Stomach (tissue), 4 donors: ENCODE data around the gene DIP2A.

Source experiments
- POLR2A ChIP-seq, 4 donors: fragments of 450-650 bp; IDR thresholded peaks; one replicate each; pipeline ENCODE4 v1.6.1; 2016; ENCODE audit warnings: antibody characterized with exemption in 4 of 4, control low read depth in 2 of 4, mild to moderate bottlenecking in 1 of 4, moderate library complexity in 1 of 4
- POLR2AphosphoS5 ChIP-seq, 3 donors: sonication (generic); formaldehyde crosslinking; IDR thresholded peaks; one replicate each; pipeline ENCODE4 v1.6.1; 2016; ENCODE audit warnings: antibody characterized with exemption in 3 of 3
- TF ChIP-seq, protein P1 (sequence below), 7 experiments: fragments of 450-650 bp in 4 of 7; fragments of 200-600 bp in 3 of 7; sonication (generic) in 3 of 7; IDR thresholded peaks; one replicate each; pipeline ENCODE4 v1.5.1; 2016 to 2019; ENCODE audit warnings: antibody characterized with exemption in 7 of 7, control low read depth in 2 of 7, mild to moderate bottlenecking in 1 of 7

DNA sequence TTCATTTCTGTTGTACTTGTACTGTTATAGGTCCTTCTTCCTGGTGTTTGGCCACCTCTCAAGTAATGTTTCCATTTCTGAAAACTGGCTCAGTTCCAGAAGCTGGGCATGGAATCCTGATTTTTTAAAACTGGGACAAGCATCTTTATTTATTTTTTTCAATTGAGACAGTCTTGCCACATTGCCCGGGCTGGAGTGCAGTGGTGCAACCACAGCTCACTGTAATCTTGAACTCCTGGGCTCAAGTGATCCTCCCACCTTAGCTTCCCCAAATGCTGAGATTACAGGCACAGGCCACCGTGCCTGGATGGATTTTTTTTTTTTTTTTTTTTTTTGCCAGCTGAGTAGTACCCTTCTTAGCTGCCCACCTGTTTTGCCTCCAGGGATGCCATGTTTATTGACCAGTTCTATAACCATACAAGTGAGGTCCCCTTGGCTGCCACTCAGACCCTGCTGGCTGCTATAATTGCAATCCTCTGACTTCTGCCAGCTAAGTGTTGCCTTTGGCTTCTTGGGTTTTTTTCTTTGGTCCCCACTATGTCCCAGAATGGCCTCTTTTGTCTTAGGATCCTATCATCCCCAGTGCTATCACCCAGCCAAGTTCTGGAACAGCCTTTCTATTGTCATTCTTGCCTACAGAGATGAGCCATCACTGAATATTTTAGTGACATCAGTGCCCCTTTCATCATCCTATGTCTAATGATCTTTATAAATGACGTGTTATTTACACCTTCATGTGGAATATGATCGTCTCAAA lies 3.9 kb upstream of the DIP2A start:
- TF ChIP-seq, protein P1, sequence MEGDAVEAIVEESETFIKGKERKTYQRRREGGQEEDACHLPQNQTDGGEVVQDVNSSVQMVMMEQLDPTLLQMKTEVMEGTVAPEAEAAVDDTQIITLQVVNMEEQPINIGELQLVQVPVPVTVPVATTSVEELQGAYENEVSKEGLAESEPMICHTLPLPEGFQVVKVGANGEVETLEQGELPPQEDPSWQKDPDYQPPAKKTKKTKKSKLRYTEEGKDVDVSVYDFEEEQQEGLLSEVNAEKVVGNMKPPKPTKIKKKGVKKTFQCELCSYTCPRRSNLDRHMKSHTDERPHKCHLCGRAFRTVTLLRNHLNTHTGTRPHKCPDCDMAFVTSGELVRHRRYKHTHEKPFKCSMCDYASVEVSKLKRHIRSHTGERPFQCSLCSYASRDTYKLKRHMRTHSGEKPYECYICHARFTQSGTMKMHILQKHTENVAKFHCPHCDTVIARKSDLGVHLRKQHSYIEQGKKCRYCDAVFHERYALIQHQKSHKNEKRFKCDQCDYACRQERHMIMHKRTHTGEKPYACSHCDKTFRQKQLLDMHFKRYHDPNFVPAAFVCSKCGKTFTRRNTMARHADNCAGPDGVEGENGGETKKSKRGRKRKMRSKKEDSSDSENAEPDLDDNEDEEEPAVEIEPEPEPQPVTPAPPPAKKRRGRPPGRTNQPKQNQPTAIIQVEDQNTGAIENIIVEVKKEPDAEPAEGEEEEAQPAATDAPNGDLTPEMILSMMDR (IDR thresholded peaks at IDR 0.05): no peak
- TF ChIP-seq POLR2AphosphoS5 (IDR thresholded peaks at IDR 0.05): no peak
- no peak for TF ChIP-seq POLR2A (IDR thresholded peaks at IDR 0.05)
